Large intestine (tissue), 3 donors: ENCODE results near the gene SCYGR6. TPM values are rescaled to one million over a fixed set of nuclear protein-coding genes. Genes with fewer than 3 reads are reported as not detected.

Experiments
- DNase-seq, 2 donors: peaks; one replicate each; pipeline versions ENCODE4 v3.0.0 to v3.0.0-alpha.2; 2013
- H3K27ac ChIP-seq: one replicate; pipeline ENCODE4 v1.5.1; 2013; ENCODE audit warnings: low read length
- H3K27me3 ChIP-seq: 2 replicates; pipeline ENCODE4 v1.6.1; 2013; ENCODE audit warnings: low read length; ENCODE audit not compliant: control insufficient read depth, insufficient read depth
- H3K36me3 ChIP-seq: 2 replicates; pipeline ENCODE4 v1.6.1; 2013; ENCODE audit warnings: low read length; ENCODE audit not compliant: control insufficient read depth, insufficient read depth
- H3K4me1 ChIP-seq: one replicate; pipeline ENCODE4 v1.6.1; 2013; ENCODE audit warnings: low read length; ENCODE audit not compliant: control insufficient read depth, insufficient read depth
- H3K4me3 ChIP-seq: one replicate; pipeline ENCODE4 v1.5.1; 2013; ENCODE audit warnings: low read length
- H3K9me3 ChIP-seq: one replicate; pipeline ENCODE4 v1.6.1; 2013; ENCODE audit warnings: mild to moderate bottlenecking, low read depth, low read length, moderate library complexity; ENCODE audit not compliant: control insufficient read depth
- WGBS: methylation state at CpG from one replicate; pipeline ENCODE4 v1.1.5; 2013; ENCODE audit warnings: low lambda C conversion rate; ENCODE audit not compliant: insufficient coverage; 5-methylcytosine and 5-hydroxymethylcytosine counted together
- polyA plus RNA-seq: library from polyadenylated mRNA; unstranded; fragments of 120-200 nt; gene quantifications from one replicate; pipeline ENCODE4 v1.2.1, GENCODE V29; 2013

The SCYGR6 gene
- polyA plus RNA-seq, 1 donor = not detected

DNA sequence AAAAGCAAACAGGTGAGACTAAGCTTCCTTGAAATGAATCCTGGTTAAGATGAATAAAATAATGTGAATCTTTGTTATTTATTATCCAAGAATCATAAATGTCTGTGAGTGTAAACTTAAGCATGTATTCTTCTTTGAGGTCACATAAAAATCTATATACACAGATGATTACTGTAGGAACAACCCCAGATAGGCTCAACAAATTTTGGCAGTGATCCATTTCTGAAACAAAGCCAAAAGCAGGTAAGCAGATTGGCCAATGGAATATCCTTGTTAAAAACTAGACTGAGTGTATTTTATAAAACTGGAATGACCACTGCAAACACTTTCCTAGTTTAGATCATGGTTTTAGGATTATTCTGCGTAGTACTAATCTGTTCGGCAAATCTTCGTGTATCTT lies 46.6 kb downstream of the SCYGR6 start:
- H3K4me3 ChIP-seq = no peak overlapping the region
- no peaks in the 10 kb centered on the region for H3K27me3 ChIP-seq
- no peak overlapping the region for H3K27ac ChIP-seq
- H3K4me1 ChIP-seq = no peaks in the 10 kb centered on the region
- H3K36me3 ChIP-seq = no peaks in the 10 kb centered on the region
- no peak for DNase-seq
- WGBS = 100% methylated on average over 3 of the region's 3 CpGs
- no peaks in the 10 kb centered on the region for H3K9me3 ChIP-seq

DNA sequence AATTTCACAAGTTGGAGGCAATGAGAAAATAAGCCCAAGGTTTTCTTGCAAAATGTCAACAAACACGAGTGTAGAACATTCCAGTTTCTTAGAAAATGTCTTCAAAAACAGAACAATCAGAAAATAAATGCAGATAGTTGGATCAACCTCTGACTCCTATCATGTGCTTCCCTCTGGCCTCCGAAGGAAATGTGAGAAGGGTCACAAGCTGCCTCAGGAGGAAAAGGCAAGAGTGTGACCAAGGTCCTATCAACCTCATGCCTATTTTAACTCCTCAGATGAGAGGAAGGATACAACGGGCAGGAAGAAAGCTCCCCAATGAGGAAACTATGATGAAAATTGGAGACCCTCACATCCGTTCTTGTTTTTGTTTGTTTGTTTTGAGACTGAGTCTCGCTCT lies 50.1 kb downstream of the SCYGR6 start:
- peak; percentile 31 to 63 for DNase-seq
- no CpG with 5 or more reads among the region's 5 CpGs for WGBS
- H3K36me3 ChIP-seq = no peaks in the 10 kb centered on the region
- H3K27me3 ChIP-seq = no peaks in the 10 kb centered on the region
- H3K4me3 ChIP-seq = no peak overlapping the region
- H3K27ac ChIP-seq = no peak overlapping the region
- peaks cover 9% of the 10 kb centered on the region for H3K4me1 ChIP-seq
- H3K9me3 ChIP-seq = no peaks in the 10 kb centered on the region

Other genes starting within 250 kb of the SCYGR6 start
- not detected for gene SCYGR2, start 125.9 kb downstream of the SCYGR6 start, polyA plus RNA-seq
- gene SCYGR3, start 109.9 kb downstream of the SCYGR6 start, polyA plus RNA-seq = not detected
- gene SCYGR4, start 107.3 kb downstream of the SCYGR6 start, polyA plus RNA-seq = 0.03 TPM
- gene SCYGR5, start 58.0 kb downstream of the SCYGR6 start, polyA plus RNA-seq = not detected
- 80.8 TPM for gene SLC19A3, start 6.7 kb downstream of the SCYGR6 start, polyA plus RNA-seq
- not detected for gene SCYGR7, start 3.6 kb upstream of the SCYGR6 start, polyA plus RNA-seq
- not detected for gene SCYGR8, start 21.1 kb upstream of the SCYGR6 start, polyA plus RNA-seq
- 11.4 TPM for gene CCL20, start 89.1 kb upstream of the SCYGR6 start, polyA plus RNA-seq
- gene DAW1, start 146.9 kb upstream of the SCYGR6 start, polyA plus RNA-seq = 0.79 TPM